GM18951 (cell line): Measurements from ENCODE around the gene COX6A2.
"Not testable (repeated sequence)": the region's sequence is repeated elsewhere in the genome, so short reads cannot be mapped to it uniquely, and the experiment has no call there.

Source experiments
- POLR2A ChIP-seq: IDR thresholded peaks from 4 replicates; pipeline ENCODE4 v1.6.1; 2011; ENCODE audit warnings: mild to moderate bottlenecking; ENCODE audit not compliant: insufficient read length, insufficient read depth; ENCODE audit errors: extremely low read depth
- in situ Hi-C: fragments of 300-500 bp; cut with MboI; formaldehyde crosslinking; loops from one replicate; pipeline ENCODE4 v1.12.0; 2022; ENCODE audit warnings: low sequenced_read_pairs, mixed read lengths, inconsistent platforms; ENCODE audit not compliant: unreplicated experiment

COX6A2 gene

DNA sequence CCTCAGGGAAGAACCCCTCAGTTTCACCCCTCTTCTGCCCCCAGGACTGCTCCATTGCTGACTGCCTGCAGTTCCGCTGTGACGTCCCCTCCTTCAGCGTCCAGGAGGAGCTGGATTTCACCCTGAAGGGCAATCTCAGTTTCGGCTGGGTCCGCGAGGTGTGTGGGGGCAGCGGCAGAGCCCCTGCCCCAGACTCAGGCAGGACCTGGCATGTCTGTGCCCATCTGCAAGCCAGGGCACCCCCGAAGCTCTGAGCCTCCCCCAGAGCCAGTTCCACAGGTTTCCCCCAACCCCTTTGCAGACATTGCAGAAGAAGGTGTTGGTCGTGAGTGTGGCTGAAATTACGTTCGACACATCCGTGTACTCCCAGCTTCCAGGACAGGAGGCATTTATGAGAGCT lies 4.4 kb downstream of the COX6A2 start:
- in situ Hi-C loops: no loop called here
- TF ChIP-seq POLR2A: no peak

DNA sequence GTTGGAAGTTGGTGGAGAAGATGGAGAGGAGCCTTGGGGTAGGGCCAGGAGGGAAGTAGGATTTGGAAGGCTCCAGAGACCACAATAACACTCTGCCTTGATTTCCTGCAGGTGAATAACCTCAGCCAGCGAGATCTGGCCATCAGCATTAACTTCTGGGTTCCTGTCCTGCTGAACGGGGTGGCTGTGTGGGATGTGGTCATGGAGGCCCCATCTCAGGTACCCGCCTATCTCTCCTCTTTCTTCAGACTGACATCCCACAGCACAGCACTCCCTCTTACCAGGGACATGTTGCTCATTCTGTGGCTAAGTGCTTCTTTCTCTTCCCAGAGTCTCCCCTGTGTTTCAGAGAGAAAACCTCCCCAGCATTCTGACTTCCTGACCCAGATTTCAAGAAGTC lies 4.9 kb downstream of the COX6A2 start:
- in situ Hi-C loops: no loop called here

DNA sequence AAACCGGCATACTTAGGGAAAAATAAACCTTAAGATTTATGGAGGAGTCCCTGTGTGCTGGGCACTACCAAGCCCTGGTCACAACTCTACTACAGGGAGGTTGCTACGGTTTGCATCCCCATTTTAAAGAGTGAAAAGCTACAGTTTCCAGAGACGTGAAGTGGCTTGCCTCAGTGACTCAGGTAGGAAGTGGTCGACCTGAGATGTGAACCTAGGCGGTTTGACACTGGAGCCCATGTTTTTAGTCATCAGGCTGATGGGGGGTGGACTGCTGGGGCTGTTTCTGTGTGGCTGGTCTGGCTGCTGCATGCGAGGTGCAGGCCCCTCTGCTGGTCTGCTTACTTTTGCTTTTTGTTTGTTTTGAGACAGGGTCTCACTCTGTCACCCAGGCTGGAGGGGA lies 6.6 kb downstream of the COX6A2 start:
- TF ChIP-seq POLR2A: no peak
- in situ Hi-C loops: no loop called here

More for the DNA sequence above, 4.9 kb downstream of the COX6A2 start:
- no peak for TF ChIP-seq POLR2A

DNA sequence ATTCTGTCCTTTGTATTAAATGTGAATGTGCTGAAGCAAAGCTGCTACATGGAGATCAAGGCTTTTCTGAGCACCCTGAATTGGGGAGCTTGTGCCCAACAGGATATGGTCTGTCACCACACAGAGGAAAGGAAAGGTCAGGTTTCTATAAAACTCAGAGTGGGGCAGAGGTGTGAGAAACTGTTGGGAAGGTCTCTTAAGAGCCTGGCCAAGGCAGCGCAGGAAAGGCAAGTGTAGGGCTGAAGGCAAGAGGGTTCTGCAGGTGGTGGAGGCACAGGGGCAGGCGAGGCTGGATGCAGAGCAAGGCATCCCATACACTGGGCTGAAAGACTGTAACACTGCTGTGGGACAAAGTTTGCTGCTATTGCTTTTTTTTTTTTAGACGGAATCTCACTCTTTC lies 8.1 kb downstream of the COX6A2 start:
- in situ Hi-C loops: no loop called here
- no peak for TF ChIP-seq POLR2A

DNA sequence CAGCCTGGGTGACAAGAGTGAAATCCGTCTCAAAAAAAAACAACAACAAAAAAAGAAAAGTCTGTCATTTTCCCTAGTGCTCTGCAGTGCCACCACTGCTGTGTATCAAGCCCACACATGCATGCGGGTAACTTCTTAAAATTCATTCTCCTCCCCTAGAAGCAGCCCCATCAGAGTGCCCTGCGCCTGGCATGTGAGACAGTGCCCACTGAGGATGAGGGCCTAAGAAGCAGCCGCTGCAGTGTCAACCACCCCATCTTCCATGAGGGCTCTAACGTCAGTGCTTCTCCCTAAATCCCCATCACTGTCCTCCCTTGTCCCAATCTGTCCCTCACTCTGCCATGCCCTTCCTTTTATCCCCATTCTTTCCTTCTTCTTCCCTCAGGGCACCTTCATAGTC lies 10.2 kb downstream of the COX6A2 start:
- no peak for TF ChIP-seq POLR2A
- in situ Hi-C loops: no loop called here

DNA sequence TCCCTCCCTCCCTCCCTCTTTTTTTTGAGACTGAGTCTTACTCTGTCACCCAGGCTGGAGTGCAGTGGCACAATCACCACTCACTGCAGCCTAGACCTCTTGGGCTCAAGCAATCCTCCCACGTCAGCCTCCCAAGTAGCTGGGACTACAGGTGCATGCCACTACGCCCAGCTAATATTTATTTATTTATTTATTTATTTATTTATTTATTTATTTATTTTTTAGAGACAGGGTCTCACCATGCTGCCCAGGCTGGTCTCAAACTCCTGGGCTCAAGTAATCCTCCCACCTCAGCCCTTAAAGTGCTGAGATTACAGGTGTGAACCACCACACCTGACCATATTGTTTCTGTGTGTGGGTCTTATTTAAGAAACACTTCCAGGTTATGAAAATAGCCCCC lies 11.1 kb downstream of the COX6A2 start:
- in situ Hi-C loops: not testable (repeated sequence)

DNA sequence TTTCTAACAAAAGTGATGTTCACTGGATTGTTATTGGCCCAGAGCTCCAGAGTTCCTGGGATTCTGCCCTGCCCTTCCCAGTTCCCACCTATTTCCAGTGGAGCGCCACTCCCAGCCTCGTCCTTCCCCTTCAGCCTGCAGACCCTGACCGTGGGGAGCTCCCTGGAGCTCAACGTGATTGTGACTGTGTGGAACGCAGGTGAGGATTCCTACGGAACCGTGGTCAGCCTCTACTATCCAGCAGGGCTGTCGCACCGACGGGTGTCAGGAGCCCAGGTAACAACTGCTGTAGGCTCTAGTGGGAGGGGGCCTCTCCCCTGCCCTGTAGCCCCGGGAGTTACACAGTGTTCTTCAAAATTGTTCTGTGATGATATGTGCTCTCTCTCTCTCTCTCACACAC lies 11.8 kb downstream of the COX6A2 start:
- in situ Hi-C loops: no loop called here
- TF ChIP-seq POLR2A: no peak

DNA sequence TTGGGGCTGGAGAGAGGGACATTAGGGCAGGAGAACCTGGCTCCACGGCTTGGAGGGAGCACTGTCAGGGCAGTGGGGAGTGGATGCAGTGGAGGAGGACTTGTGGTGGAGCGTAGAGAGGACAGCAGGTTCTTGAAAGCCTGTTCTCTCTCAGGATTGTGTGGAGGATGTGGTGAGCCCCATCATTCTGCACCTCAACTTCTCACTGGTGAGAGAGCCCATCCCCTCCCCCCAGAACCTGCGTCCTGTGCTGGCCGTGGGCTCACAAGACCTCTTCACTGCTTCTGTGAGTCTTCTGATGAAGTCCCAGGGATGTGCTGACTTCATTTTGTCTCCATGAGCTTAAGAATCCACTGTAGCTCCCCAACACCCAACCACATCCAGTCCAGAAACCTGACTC lies 13.5 kb downstream of the COX6A2 start:
- TF ChIP-seq POLR2A: no peak
- in situ Hi-C loops: no loop called here

DNA sequence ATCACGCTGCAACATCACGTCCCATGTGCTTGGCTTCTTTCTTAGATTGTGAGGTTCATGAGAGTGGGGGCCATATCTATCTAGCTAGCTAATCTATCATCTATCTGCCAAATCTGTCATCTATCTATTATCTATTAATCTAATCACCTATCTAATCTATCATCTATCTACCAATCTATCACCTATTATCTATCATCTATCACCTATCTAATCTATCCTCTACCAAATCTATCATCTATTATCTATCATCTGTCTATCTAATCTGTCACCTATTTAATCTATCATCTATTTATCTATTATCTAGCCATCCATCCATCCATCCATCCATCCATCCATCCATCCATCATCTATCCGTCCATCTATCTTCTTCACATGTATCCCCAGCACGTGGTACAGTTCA lies 14.2 kb downstream of the COX6A2 start:
- in situ Hi-C loops: no loop called here
- TF ChIP-seq POLR2A: no peak

DNA sequence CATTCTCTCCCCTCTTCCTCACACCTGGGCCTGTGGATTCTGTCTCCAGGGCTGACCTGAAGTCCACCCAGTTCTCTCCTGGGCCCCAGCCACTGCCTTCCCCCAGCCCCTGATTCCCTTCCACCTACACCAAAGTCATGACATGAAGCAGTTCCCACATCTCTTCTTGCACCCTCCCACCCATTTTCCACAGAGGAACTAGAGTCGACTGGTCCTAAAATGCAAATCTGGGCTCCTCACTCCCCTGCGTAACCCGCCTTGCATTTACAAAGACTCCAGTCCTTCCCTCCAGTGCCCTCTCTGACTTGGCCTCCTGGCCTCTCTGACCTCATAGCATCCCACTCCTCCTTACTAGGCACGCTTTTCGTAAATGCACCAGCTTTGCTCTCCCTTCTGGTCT lies 14.8 kb downstream of the COX6A2 start:
- TF ChIP-seq POLR2A: no peak
- in situ Hi-C loops: no loop called here

DNA sequence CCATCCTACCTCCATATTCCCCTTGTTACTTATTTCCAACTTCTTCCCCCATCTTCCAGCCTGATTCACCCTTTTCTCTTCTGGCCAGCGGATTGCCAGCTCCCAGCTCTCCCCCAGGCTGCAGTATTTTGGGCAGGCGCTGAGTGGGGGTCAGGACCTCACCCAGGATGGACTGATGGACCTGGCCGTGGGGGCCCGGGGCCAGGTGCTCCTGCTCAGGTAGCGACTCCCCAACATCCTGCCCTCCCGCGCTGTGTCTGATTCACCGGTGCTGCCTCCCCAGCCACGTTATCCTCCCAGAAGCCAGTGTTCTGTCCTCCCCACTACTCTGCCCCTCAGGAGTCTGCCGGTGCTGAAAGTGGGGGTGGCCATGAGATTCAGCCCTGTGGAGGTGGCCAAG lies 15.4 kb downstream of the COX6A2 start:
- in situ Hi-C loops: no loop called here

DNA sequence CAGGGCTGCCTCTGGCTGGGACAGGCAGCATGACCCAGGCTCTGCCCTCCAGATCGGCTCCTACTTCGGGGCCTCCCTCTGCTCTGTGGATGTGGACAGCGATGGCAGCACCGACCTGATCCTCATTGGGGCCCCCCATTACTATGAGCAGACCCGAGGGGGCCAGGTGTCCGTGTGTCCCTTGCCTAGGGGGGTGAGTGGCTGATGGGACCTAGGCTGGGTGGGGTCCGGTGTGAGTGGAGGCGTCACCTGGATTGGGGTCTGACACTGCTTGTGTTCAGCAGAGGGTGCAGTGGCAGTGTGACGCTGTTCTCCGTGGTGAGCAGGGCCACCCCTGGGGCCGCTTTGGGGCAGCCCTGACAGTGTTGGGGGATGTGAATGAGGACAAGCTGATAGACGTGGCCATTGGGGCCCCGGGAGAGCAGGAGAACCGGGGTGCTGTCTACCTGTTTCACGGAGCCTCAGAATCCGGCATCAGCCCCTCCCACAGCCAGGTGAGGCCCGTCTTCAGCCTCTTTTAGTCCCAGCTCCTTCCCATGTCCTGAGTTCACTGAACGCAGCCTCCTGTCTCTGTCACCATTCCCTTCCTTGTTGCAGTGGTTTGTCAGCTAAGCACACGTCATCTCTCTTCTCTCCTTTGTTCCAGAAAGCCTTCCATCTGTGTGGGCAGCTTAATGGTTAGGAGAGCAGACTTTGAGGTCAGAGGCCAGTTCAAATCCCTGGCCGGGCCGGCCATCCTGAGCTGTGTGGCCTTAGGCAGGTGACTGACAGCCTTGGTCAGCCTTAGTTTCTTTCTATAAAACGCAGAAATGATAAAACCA lies 16.9 kb downstream of the COX6A2 start:
- TF ChIP-seq POLR2A: no peak
- in situ Hi-C loops: no loop called here

More for the DNA sequence above, 15.4 kb downstream of the COX6A2 start:
- no peak for TF ChIP-seq POLR2A

DNA sequence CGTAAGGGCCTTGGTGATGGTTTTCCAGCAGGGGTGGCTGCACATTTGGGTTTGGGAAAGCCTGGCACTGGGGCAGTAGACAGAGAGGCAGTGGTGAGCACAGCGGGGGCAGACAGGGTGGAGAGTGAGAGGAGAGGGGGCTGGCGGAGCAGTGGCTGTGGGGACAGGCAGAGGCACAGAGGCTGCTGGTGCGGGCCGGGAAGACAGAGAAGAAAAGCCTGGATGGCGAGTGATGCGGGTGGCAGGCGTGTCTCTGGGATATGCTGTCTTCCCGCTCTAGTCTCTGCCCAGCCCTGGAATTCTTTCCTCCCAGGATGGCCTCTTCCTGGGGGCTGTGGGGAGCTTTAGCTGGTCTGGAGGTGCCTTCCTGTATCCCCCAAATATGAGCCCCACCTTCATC lies 18.1 kb downstream of the COX6A2 start:
- in situ Hi-C loops: no loop called here
- TF ChIP-seq POLR2A: no peak

DNA sequence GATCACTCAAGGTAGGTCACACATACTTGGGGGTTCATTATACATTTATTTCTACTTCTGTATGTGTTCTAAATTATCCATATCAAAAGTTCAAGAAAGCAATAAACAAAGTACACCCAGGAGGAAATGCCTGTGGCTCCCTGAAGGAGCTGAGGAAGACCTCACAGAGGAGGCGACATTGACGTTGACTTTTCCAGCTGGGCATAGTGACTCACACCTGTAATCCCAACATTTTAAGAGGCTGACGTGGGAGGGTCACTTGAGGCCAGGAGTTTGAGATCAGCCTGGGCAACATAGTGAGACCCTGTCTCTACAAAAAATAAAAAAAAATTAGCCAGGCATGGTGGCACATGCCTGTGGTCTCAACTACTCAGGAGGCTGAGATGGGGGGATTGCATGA lies 18.7 kb downstream of the COX6A2 start:
- in situ Hi-C loops: no loop called here
- TF ChIP-seq POLR2A: no peak

DNA sequence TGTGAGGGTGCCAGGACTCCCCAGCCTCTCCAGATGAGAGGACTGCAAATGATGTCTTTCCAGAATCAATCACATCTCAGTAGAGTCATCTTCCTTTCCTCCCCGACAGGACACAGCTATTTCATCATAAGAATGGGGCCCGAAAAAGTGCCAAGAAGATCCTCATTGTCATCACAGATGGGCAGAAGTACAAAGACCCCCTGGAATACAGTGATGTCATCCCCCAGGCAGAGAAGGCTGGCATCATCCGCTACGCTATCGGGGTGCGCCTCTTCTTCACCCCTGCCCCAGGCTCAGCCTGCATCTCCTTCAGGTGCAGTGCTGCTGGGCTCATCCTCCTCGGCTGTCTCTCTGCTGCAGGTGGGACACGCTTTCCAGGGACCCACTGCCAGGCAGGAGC lies 20.8 kb downstream of the COX6A2 start:
- no peak for TF ChIP-seq POLR2A
- in situ Hi-C loops: no loop called here
